Esophagus (tissue), 2 donors: ENCODE results near the gene UBN1. TPM values are rescaled to one million over a fixed set of nuclear protein-coding genes. Genes with fewer than 3 reads are reported as not detected.

Experiments
- H3K27ac ChIP-seq, 2 donors: one replicate each; pipeline ENCODE4 v1.5.1; 2013; ENCODE audit warnings: low read depth in 2 of 2, mild to moderate bottlenecking in 2 of 2, inconsistent platforms in 1 of 2, low read length in 1 of 2, moderate library complexity in 1 of 2
- H3K27me3 ChIP-seq, 2 donors: one replicate each; pipeline ENCODE4 v1.6.1; 2013; ENCODE audit warnings: low read length in 2 of 2, control low read depth in 1 of 2, mild to moderate bottlenecking in 1 of 2; ENCODE audit not compliant: insufficient read depth in 2 of 2, control insufficient read depth in 1 of 2
- H3K36me3 ChIP-seq, 2 donors: one replicate each; pipeline ENCODE4 v1.6.1; 2013; ENCODE audit warnings: low read length in 1 of 2; ENCODE audit not compliant: control insufficient read depth in 2 of 2, insufficient read depth in 2 of 2
- H3K4me1 ChIP-seq, 2 donors: one replicate each; pipeline ENCODE4 v1.6.1; 2013; ENCODE audit warnings: low read length in 1 of 2; ENCODE audit not compliant: control insufficient read depth in 2 of 2, insufficient read depth in 2 of 2
- H3K4me3 ChIP-seq, 2 donors: one replicate each; pipeline ENCODE4 v1.5.1; 2013; ENCODE audit warnings: low read length in 2 of 2, mild to moderate bottlenecking in 2 of 2, low read depth in 1 of 2, moderate library complexity in 1 of 2
- H3K9me3 ChIP-seq, 2 donors: one replicate each; pipeline ENCODE4 v1.6.1; 2013; ENCODE audit warnings: mild to moderate bottlenecking in 2 of 2, low read depth in 1 of 2, low read length in 1 of 2, moderate library complexity in 1 of 2; ENCODE audit not compliant: control insufficient read depth in 2 of 2, insufficient read depth in 1 of 2
- WGBS, 2 donors: extraction: QIAGEN DNeasy Blood & Tissue Kit; methylation state at CpG; one replicate each; pipeline ENCODE4 v1.1.7; 2013; 5-methylcytosine and 5-hydroxymethylcytosine counted together
- polyA plus RNA-seq, 2 donors: library from polyadenylated mRNA; stranded (reverse); fragments of 200-250 nt; gene quantifications; one replicate each; pipeline ENCODE4 v1.2.3, GENCODE V29; 2013
- donor health status: healthy with polysubstance abuse.
- donor health status: Bipolar disorder and iron deficiency.

The UBN1 gene
- polyA plus RNA-seq, 2 donors = 5.1 to 7.7 TPM

DNA sequence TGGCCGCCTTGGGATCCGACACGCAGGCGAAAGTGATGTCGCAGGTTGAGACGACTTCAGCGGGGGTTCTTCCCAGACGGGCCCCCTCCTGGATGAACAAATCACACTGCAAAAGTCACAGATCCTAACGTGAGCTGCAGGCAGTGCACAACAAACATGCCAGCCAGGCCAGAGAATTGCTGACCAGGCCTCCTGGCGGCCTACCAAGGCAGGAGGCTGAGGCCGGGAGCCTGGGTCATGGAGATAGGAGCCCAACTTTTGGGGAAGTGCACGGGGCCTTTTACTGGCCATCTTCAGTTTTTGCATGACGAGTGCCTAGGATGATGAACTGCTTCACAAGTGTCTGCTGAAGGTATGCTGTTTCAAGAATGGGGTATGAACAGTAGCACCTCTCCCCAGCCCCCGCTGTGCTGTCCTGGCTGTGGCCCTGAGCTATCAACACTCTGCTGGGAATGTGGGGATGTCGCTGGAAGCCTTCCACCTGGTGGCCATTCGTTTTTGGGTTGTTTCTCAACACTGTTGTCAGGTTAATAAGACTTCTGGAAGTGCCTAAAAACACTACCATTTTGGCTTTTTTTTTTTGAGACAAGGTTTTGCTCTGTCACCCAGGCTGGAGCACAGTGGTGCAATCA is 32.6 kb upstream of the UBN1 start:
- Histone ChIP-seq H3K4me3 (no peak overlapping the region), H3K27ac (peak overlapping the region; percentile 48 to 73), H3K4me1 (peaks cover 0 to 3% of the 10 kb centered on the region in 2 donors), H3K27me3 (no peaks in the 10 kb centered on the region), H3K9me3 (no peaks in the 10 kb centered on the region), H3K36me3 (peaks cover 27 to 38% of the 10 kb centered on the region in 2 donors)
- 81 to 83% methylated on average over 16 of the region's 16 CpGs for WGBS, 2 donors

DNA sequence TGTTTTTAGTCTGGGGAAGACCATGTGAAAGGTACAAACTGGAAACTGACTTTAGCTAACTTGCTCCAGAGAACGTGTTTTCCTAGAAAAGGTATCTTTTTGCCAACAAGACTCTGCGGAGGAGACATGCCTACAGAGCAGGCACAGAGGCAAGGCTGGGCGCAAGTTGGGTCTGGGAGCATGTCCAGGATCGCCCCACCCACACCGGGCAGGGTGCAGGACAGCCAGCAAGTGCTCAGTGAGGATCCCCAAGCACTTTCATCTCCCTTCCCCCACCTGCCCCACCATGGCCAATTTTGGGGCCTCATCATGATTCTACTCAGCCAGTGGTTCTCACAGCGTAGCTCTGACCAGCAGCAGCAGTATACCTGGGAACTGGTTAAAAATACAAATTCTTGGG is 26.6 kb upstream of the UBN1 start:
- H3K36me3 ChIP-seq = peaks cover 28 to 34% of the 10 kb centered on the region in 2 donors
- H3K9me3 ChIP-seq = no peaks in the 10 kb centered on the region
- no peaks in the 10 kb centered on the region for H3K4me1 ChIP-seq
- WGBS, 2 donors = 62 to 72% methylated on average over 6 of the region's 6 CpGs
- H3K27ac ChIP-seq = no peak overlapping the region
- H3K4me3 ChIP-seq = no peak overlapping the region
- no peaks in the 10 kb centered on the region for H3K27me3 ChIP-seq

DNA sequence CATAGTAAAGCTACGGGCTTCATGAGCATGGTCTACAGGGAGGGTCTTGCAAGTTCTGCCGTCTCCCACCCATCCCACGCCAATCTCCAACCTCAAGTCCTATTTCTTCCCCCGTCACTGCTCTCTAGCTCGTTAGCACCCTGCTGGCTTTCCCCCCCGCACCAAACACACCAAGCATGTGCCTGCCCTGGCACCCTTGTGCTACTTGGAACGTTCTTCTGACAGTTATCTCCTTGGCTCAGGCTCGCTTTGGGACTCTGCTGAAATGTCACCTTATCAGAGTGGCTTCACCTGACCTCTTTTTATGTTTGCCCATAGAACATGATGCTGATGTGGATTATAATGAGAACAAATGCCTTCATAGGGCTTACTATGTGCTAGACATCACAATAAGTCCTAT is 22.1 kb upstream of the UBN1 start:
- H3K27ac ChIP-seq = no peak overlapping the region

DNA sequence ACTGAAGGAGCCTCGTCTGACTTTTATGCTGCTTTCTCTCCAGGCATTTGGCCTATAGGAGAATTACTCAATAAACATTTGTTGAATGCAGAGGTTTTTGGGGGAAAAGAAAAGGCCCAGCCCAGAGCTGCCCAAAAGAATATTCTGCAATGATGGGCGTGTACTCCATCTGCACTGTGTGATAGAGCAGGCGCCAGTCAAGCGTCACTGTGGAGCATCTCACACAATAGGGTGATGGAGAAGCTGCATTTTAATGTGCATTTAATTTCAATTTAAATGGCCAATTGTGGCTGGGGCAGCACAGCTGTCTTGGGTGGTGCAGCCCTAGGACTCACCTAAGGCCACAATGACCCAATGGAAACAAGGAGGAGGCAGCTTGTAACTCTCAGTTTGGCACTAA is 20.8 kb upstream of the UBN1 start:
- Histone ChIP-seq H3K4me3 (no peak overlapping the region), H3K9me3 (no peaks in the 10 kb centered on the region), H3K27ac (no peak overlapping the region), H3K4me1 (no peaks in the 10 kb centered on the region), H3K36me3 (peaks cover 27 to 43% of the 10 kb centered on the region in 2 donors), H3K27me3 (no peaks in the 10 kb centered on the region)
- 96 to 97% methylated on average over 4 of the region's 4 CpGs for WGBS, 2 donors

More for the DNA sequence above, 22.1 kb upstream of the UBN1 start:
- Histone ChIP-seq H3K4me3 (no peak overlapping the region), H3K27me3 (no peaks in the 10 kb centered on the region), H3K4me1 (no peaks in the 10 kb centered on the region), H3K9me3 (no peaks in the 10 kb centered on the region), H3K36me3 (peaks cover 18 to 40% of the 10 kb centered on the region in 2 donors)
- 87 to 89% methylated on average over 8 of the region's 8 CpGs for WGBS, 2 donors

DNA sequence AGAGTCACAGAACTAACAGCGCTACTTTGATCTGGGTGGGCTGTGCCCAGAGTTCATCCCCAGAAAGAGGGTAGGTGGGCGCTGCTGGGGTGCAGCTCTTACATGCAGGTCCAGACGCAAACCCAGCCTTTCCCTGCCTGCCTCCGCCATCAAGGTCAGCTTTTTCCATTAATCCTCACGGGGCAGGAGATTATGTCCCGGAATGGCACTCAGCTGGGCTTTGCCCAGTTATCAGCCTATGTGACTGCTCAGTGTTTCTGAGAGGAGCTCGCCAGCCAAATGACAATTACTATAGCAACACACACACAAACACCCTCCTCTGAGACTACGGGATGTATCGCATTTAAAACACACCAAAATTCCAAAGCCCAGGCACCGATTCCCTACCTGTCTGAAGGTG is 20.3 kb upstream of the UBN1 start:
- H3K4me3 ChIP-seq = no peak overlapping the region
- H3K27me3 ChIP-seq = no peaks in the 10 kb centered on the region
- no peaks in the 10 kb centered on the region for H3K4me1 ChIP-seq
- peaks cover 29 to 42% of the 10 kb centered on the region in 2 donors for H3K36me3 ChIP-seq
- no peaks in the 10 kb centered on the region for H3K9me3 ChIP-seq
- WGBS, 2 donors = 71 to 86% methylated on average over 10 of the region's 10 CpGs
- H3K27ac ChIP-seq = no peak overlapping the region

DNA sequence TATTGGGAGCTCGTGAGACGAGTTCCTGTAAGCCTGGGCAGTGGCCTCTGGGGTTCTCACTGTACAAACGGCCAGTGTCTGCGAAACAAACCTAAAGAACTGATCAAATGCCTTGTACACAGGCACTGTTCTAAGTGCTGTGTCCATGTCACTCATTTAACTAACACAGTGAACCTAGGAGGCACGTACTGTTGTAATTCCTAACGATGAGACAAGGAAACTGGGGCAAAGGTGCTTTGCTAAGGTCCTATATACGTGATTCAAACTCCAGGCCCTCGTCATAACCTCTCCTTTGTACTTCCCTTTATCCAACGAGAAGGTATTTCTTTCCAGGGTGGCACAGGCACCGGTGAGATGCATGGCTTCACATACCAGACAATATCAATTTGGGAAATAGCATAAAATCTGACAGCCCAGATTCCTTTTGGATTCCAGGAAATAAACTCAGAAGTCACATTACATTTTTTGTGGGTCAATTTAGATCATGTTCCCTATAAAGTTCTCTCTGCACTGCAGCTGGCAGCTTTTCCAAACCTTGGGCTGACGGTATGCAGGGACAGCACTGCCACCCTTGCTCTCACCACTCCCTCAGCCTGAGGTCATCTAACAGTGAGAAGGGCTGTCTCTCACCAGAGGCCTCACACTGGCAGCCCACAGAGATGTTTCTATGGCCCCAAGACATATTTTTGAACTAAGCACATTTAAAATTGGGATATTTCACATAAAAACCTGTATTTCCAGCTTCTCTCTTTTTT is 18.5 kb upstream of the UBN1 start:
- Histone ChIP-seq H3K27ac (no peak overlapping the region), H3K9me3 (no peaks in the 10 kb centered on the region), H3K4me1 (no peaks in the 10 kb centered on the region), H3K27me3 (no peaks in the 10 kb centered on the region), H3K36me3 (peaks cover 26 to 40% of the 10 kb centered on the region in 2 donors), H3K4me3 (no peak overlapping the region)
- WGBS, 2 donors = 94 to 95% methylated on average over 11 of the region's 11 CpGs

DNA sequence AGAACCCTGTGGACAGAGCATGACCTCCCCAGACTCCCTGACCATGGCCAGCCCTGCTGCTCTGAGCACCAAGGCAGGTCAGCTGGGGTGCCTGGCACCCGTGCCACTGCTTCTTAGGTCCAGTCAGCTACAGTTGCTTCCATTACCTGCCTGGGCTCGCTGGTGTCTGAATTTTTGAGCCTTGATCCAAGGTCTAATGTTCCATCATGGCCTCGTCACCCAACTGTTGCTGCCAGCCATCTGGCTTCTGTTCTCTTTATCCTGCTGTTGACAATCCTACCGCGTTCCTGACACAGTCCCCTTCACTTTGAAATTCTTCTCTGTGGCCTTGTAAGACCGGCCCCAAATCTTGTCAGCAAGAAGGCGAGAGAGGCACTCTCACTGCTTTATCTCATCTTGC is 16.9 kb upstream of the UBN1 start:
- Histone ChIP-seq H3K9me3 (no peaks in the 10 kb centered on the region), H3K4me1 (no peaks in the 10 kb centered on the region), H3K27me3 (no peaks in the 10 kb centered on the region), H3K27ac (no peak overlapping the region), H3K4me3 (no peak overlapping the region), H3K36me3 (peaks cover 21 to 32% of the 10 kb centered on the region in 2 donors)
- 91% methylated on average over 7 of the region's 7 CpGs for WGBS, 2 donors

DNA sequence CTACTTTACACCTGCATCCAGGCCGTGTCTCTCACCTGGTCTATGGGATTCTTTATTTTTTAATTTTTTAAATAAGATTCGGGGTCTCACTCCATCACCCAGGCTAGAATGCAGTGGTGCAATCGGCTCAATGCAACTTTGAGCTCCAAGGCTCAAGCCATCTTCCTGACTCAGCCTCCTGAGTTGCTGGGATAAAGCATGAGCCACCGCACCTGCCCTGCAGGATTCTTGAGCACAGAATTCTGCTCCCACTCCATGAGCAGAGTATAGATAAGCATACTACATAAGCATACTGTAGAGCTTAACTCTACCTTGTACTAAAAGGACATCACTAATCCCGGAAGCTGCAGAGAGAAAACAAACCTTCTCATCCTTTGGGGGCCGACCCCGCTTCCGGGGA is 15.7 kb upstream of the UBN1 start:
- Histone ChIP-seq H3K36me3 (peaks cover 21 to 30% of the 10 kb centered on the region in 2 donors), H3K4me3 (no peak overlapping the region), H3K9me3 (no peaks in the 10 kb centered on the region), H3K4me1 (no peaks in the 10 kb centered on the region), H3K27ac (no peak overlapping the region), H3K27me3 (no peaks in the 10 kb centered on the region)
- WGBS, 2 donors = 93 to 95% methylated on average over 8 of the region's 8 CpGs

DNA sequence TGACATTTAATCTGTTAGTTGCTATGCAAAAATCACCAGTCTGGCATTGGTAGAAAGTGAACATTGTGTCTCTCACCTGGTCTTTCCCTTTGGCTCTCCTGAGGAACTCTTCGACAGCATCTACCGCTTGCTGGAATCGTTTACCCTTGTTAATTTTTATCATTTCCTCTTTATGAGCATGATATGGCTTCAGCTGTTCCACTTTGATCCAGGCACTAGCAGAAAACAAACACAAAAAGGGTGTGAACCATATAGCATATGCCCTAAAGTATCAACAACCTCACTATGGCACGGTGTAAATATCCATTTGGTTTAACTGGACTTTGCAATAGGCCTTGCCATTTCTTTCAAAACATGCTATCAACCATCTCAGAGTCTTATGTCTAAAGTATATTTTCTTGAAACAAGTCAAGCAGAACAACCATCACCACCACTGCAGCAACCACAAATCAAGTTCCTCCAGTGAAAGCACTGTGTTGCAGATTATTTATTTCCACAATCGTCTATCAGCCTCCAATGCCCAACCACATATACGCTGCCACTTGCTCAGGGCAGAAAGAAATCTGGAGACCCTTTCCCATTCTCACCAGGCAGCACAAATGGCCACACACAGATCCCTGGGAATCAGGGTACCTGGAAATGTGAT is 14.5 kb upstream of the UBN1 start:
- Histone ChIP-seq H3K9me3 (no peaks in the 10 kb centered on the region), H3K27me3 (no peaks in the 10 kb centered on the region), H3K27ac (no peak overlapping the region), H3K4me1 (no peaks in the 10 kb centered on the region), H3K36me3 (peaks cover 21 to 22% of the 10 kb centered on the region in 2 donors), H3K4me3 (no peak overlapping the region)
- WGBS, 2 donors = 76 to 87% methylated on average over 6 of the region's 6 CpGs
